DOHH2 (cell line): ENCODE data around the gene TP53AIP1.

ENCODE experiments used
- EZH2phosphoT487 ChIP-seq: fragments of 200-600 bp; sonication (generic); IDR thresholded peaks from 2 replicates; pipeline ENCODE4 v1.6.1; 2017; ENCODE audit warnings: borderline replicate concordance, mild to moderate bottlenecking, antibody characterized with exemption, low read length, moderate library complexity, mixed read lengths
- TF ChIP-seq, protein P1 (sequence below): fragments of 200-600 bp; sonication (generic); IDR thresholded peaks from one replicate; pipeline ENCODE4 v1.5.1; 2014; ENCODE audit warnings: antibody characterized with exemption, mild to moderate bottlenecking, low read depth, low read length; ENCODE audit not compliant: poor library complexity, severe bottlenecking

DNA sequence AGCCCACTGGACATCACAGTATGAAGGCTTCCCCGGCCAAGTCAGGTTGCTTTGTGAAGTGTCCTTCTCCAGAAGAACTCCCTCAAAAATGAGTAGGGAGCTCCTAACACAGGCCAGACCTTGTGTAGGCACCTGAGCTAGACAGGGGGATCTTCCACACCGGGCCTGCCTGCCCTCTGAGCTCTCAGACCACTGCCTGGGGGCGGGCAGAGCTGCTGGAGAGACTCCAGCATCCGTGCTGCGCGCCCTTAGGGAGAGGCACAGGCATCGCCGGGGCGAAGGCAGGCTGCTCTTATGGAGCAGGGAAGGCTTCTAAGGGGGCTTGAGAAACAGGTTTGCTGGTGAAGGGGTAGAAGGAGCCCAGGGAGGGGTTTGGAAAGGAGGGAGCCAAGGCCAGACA, 47.1 kb downstream of the TP53AIP1 start:
- TF ChIP-seq, protein P1, sequence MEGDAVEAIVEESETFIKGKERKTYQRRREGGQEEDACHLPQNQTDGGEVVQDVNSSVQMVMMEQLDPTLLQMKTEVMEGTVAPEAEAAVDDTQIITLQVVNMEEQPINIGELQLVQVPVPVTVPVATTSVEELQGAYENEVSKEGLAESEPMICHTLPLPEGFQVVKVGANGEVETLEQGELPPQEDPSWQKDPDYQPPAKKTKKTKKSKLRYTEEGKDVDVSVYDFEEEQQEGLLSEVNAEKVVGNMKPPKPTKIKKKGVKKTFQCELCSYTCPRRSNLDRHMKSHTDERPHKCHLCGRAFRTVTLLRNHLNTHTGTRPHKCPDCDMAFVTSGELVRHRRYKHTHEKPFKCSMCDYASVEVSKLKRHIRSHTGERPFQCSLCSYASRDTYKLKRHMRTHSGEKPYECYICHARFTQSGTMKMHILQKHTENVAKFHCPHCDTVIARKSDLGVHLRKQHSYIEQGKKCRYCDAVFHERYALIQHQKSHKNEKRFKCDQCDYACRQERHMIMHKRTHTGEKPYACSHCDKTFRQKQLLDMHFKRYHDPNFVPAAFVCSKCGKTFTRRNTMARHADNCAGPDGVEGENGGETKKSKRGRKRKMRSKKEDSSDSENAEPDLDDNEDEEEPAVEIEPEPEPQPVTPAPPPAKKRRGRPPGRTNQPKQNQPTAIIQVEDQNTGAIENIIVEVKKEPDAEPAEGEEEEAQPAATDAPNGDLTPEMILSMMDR: no peak
- TF ChIP-seq EZH2phosphoT487: no peak
